GM21825 (cell line): ENCODE results near the gene USP17L26.
"Not testable (repeated sequence)": the region's sequence is repeated elsewhere in the genome, so short reads cannot be mapped to it uniquely, and the experiment has no call there.

Experiments
- ATAC-seq: cut with Tn5 transposase; IDR thresholded peaks from one replicate; pipeline ENCODE4 v1.9.1; 2021; ENCODE audit warnings: mild to moderate bottlenecking, moderate library complexity; ENCODE audit not compliant: unreplicated experiment

Gene USP17L26

GRCh38 chr4:9334358-9334757 lies at the start of gene USP17L26:
Gene USP17L26, plus strand, starts transcription at chr4:9334658. Its CDS starts 0 bp downstream, at chr4:9334658.
- not testable (repeated sequence) for ATAC-seq

GRCh38 chr4:9324191-9324590 lies 10.3 kb upstream of the USP17L26 start:
- not testable (repeated sequence) for ATAC-seq

- not testable (repeated sequence) for ATAC-seq
These were observed 9.6 kb upstream of the USP17L26 start, which contains the start of gene USP17L24 for GRCh38 chr4:9324865-9325264. Gene USP17L24, plus strand, starts transcription at chr4:9325165. Its CDS starts 0 bp downstream, at chr4:9325165.

GRCh38 chr4:9329611-9330010 lies 4.8 kb upstream of the USP17L26 start, which contains the start of gene USP17L25:
Gene USP17L25, plus strand, starts transcription at chr4:9329911. Its CDS starts 0 bp downstream, at chr4:9329911.
- not testable (repeated sequence) for ATAC-seq

- ATAC-seq: not testable (repeated sequence)
These were observed 4.6 kb downstream of the USP17L26 start, which contains the start of gene USP17L5 for GRCh38 chr4:9339103-9339502. Gene USP17L5, plus strand, starts transcription at chr4:9339403. Its CDS starts 0 bp downstream, at chr4:9339403.

GRCh38 chr4:9343848-9344247 lies 9.4 kb downstream of the USP17L26 start, which contains the start of gene USP17L27:
Gene USP17L27, plus strand, starts transcription at chr4:9344148. Its CDS starts 0 bp downstream, at chr4:9344148.
- not testable (repeated sequence) for ATAC-seq

- ATAC-seq: not testable (repeated sequence)
These were observed 14.1 kb downstream of the USP17L26 start, which contains the start of gene USP17L28 for GRCh38 chr4:9348593-9348992. Gene USP17L28, plus strand, starts transcription at chr4:9348893. Its CDS starts 0 bp downstream, at chr4:9348893.

GRCh38 chr4:9350866-9351265 lies 16.4 kb downstream of the USP17L26 start:
- ATAC-seq: not testable (repeated sequence)

GRCh38 chr4:9353338-9353737 lies 18.9 kb downstream of the USP17L26 start, which contains the start of gene USP17L29:
Gene USP17L29, plus strand, starts transcription at chr4:9353638. Its CDS starts 0 bp downstream, at chr4:9353638.
- ATAC-seq: not testable (repeated sequence)

GRCh38 chr4:9362829-9363228 lies 28.4 kb downstream of the USP17L26 start, which contains the start of gene USP17L30:
Gene USP17L30, plus strand, starts transcription at chr4:9363129. Its CDS starts 0 bp downstream, at chr4:9363129.
- not testable (repeated sequence) for ATAC-seq

GRCh38 chr4:9379881-9380280 lies 45.4 kb downstream of the USP17L26 start:
- not testable (repeated sequence) for ATAC-seq

- not testable (repeated sequence) for ATAC-seq
These were observed 46.6 kb downstream of the USP17L26 start for GRCh38 chr4:9381012-9381534.

GRCh38 chr4:9384126-9384525 lies 49.7 kb downstream of the USP17L26 start:
- no peak for ATAC-seq
